Liver (tissue), 9 donors: Measurements from ENCODE around the gene CAV1. TPM values are rescaled to one million over a fixed set of nuclear protein-coding genes. Genes with fewer than 3 reads are reported as not detected.

Experiments
- DNase-seq: peaks from one replicate; pipeline ENCODE4 v3.0.0-alpha.2; 2017; ENCODE audit warnings: low spot score
- H3K27ac ChIP-seq, 2 donors: one replicate each; pipeline ENCODE4 v1.7.0; 2013; ENCODE audit warnings: inconsistent platforms in 2 of 2, low read length in 2 of 2, control low read depth in 1 of 2, low read depth in 1 of 2, mild to moderate bottlenecking in 1 of 2
- H3K27me3 ChIP-seq, 4 donors: one replicate each; pipeline versions ENCODE4 v1.6.1 to v1.7.0; 2013; ENCODE audit warnings: low read length in 3 of 4, inconsistent platforms in 1 of 4, mild to moderate bottlenecking in 1 of 4, moderate library complexity in 1 of 4; ENCODE audit not compliant: control insufficient read depth in 4 of 4, insufficient read depth in 4 of 4
- H3K36me3 ChIP-seq, 4 donors: one replicate each; pipeline versions ENCODE4 v1.6.1 to v1.7.0; 2013; ENCODE audit warnings: low read length in 3 of 4, mild to moderate bottlenecking in 3 of 4, low read depth in 1 of 4, moderate library complexity in 1 of 4; ENCODE audit not compliant: control insufficient read depth in 4 of 4, insufficient read depth in 3 of 4
- H3K4me1 ChIP-seq, 4 donors: one replicate each; pipeline versions ENCODE4 v1.6.1 to v1.7.0; 2013; ENCODE audit warnings: low read length in 3 of 4, mild to moderate bottlenecking in 3 of 4, moderate library complexity in 1 of 4; ENCODE audit not compliant: control insufficient read depth in 4 of 4, insufficient read depth in 4 of 4
- H3K4me3 ChIP-seq, 3 donors: one replicate each; pipeline versions ENCODE4 v1.6.1 to v1.7.0; 2013; ENCODE audit warnings: low read length in 3 of 3, control low read depth in 1 of 3, low read depth in 1 of 3, mild to moderate bottlenecking in 1 of 3
- H3K9ac ChIP-seq, 2 donors: one replicate each; pipeline ENCODE4 v1.7.0; 2013; ENCODE audit warnings: low read length in 2 of 2, mild to moderate bottlenecking in 2 of 2, moderate library complexity in 2 of 2, control low read depth in 1 of 2, low read depth in 1 of 2
- H3K9me3 ChIP-seq, 4 donors: one replicate each; pipeline versions ENCODE4 v1.6.1 to v1.7.0; 2013; ENCODE audit warnings: low read length in 3 of 4; ENCODE audit not compliant: control insufficient read depth in 4 of 4
- EGR1 ChIP-seq, 2 donors: IDR thresholded peaks; 2 replicates each; pipeline ENCODE4 v1.6.1; 2016 to 2018; ENCODE audit warnings: antibody characterized with exemption in 2 of 2, low read depth in 2 of 2
- FOXA1 ChIP-seq: IDR thresholded peaks from 2 replicates; pipeline ENCODE4 v1.6.1; 2016; ENCODE audit warnings: antibody characterized with exemption
- HNF4A ChIP-seq, 2 donors: conservative IDR thresholded peaks; 2 replicates each; pipeline ENCODE4 v1.6.1; 2016; ENCODE audit warnings: antibody characterized with exemption in 2 of 2, mild to moderate bottlenecking in 2 of 2
- HNF4G ChIP-seq: IDR thresholded peaks from 2 replicates; pipeline ENCODE4 v1.6.1; 2016; ENCODE audit warnings: antibody characterized with exemption
- JUND ChIP-seq, 2 donors: IDR thresholded peaks; 2 replicates each; pipeline ENCODE4 v1.6.1; 2016; ENCODE audit warnings: antibody characterized with exemption in 2 of 2
- NR2F2 ChIP-seq: IDR thresholded peaks from 2 replicates; pipeline ENCODE4 v1.6.1; 2016; ENCODE audit warnings: antibody characterized with exemption
- RAD21 ChIP-seq, 2 donors: IDR thresholded peaks; 2 replicates each; pipeline ENCODE4 v1.6.1; 2016; ENCODE audit warnings: antibody characterized with exemption in 2 of 2, mild to moderate bottlenecking in 2 of 2
- RXRA ChIP-seq, 2 donors: IDR thresholded peaks; 2 replicates each; pipeline ENCODE4 v1.6.1; 2017 to 2018; ENCODE audit warnings: antibody characterized with exemption in 2 of 2, mild to moderate bottlenecking in 1 of 2
- SP1 ChIP-seq: IDR thresholded peaks from 2 replicates; pipeline ENCODE4 v1.6.1; 2018; ENCODE audit warnings: antibody characterized with exemption, mild to moderate bottlenecking
- TAF1 ChIP-seq: conservative IDR thresholded peaks from 2 replicates; pipeline ENCODE4 v1.6.1; 2016; ENCODE audit warnings: antibody characterized with exemption, mild to moderate bottlenecking
- YY1 ChIP-seq: IDR thresholded peaks from 2 replicates; pipeline ENCODE4 v1.6.1; 2016; ENCODE audit warnings: antibody characterized with exemption, mild to moderate bottlenecking
- WGBS: extraction: QIAGEN DNeasy Blood & Tissue Kit; methylation state at CpG from one replicate; pipeline ENCODE4 v1.1.7; 2013; 5-methylcytosine and 5-hydroxymethylcytosine counted together
- polyA plus RNA-seq, 2 donors: library from polyadenylated mRNA; stranded (reverse) in 1 of 2; unstranded in 1 of 2; fragments of 200-250 nt in 1 of 2; fragments of >200 nt in 1 of 2; fragmentation: Nextera tagmentation in 1 of 2; extraction: Ambion mirVana in 1 of 2; gene quantifications; one replicate each; pipeline versions ENCODE4 v1.2.1 to v1.2.3, GENCODE V29; 2013 to 2015
- total RNA-seq, 2 donors: library from RNA; depleted of rRNA; stranded (reverse); fragments of >200 nt; gene quantifications; one replicate each; pipeline ENCODE4 v1.2.3, GENCODE V29; 2014
- TF ChIP-seq, protein P1 (sequence below): IDR thresholded peaks from 2 replicates; pipeline ENCODE4 v1.6.1; 2016; ENCODE audit warnings: antibody characterized with exemption
- TF ChIP-seq, protein P2 (sequence below): IDR thresholded peaks from 2 replicates; pipeline ENCODE4 v1.6.1; 2016; ENCODE audit warnings: antibody characterized with exemption
- TF ChIP-seq, protein P3 (sequence below): fragments of 150-350 bp; IDR thresholded peaks from 2 replicates; pipeline ENCODE4 v1.5.1; 2017; ENCODE audit warnings: improper control_type of control experiment, low read depth, low read length; ENCODE audit not compliant: missing input control
- TF ChIP-seq, protein P4 (sequence below): IDR thresholded peaks from 2 replicates; pipeline ENCODE4 v1.6.1; 2016; ENCODE audit warnings: antibody characterized with exemption, mild to moderate bottlenecking
- TF ChIP-seq, protein P5 (sequence below): IDR thresholded peaks from 2 replicates; pipeline ENCODE4 v1.6.1; 2016; ENCODE audit warnings: antibody characterized with exemption
- donor health status: healthy.
- donor health status: healthy.
- donor health status: healthy.
- donor health status: healthy.
- donor health status: healthy.

Gene CAV1
- total and polyA plus RNA-seq, 4 donors, result 9.9 to 13.4 (median 11.6) TPM

DNA sequence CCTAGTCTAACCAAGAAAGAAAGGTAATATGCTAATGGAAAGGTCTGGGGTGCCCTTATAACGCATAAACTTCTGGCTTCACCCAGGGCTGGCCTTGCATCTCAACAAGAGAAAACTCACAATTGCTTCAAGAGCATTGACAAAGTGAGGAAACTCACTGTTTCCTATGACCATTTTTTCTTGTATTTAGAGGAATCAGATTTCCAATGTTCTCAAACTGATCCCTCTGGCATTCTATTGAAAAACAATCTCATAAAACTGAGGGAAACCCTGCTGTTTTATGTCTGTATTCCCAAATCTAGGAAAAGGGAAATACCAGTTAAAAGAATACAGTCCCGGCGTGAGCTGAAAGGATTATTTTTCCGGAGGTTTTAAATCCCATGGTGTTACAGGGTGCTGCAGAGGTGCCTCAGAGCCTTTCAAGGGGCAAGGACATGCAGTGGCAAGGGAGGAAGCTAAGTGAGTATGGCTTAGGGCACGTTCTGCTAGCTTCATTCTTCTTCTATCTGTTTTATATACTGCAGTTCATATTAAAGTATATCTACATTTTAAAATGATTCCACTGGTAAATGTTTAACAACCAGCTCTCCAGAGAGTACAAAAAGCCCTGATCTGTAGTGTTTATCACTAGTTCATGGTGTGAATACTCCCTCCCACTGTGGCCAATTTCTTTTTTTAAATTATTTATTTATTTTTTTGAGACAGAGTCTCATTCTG is 68.7 kb downstream of the CAV1 start:
- DNase-seq, result no peak
- H3K36me3 ChIP-seq, result no peaks in the 10 kb centered on the region
- H3K27me3 ChIP-seq, result no peaks in the 10 kb centered on the region
- no peak overlapping the region for H3K4me3 ChIP-seq
- 74% methylated on average over 5 of the region's 5 CpGs for WGBS
- H3K4me1 ChIP-seq, result peaks cover 0 to 18% (median 12%) of the 10 kb centered on the region in 4 donors
- H3K9me3 ChIP-seq, result no peaks in the 10 kb centered on the region
- TF ChIP-seq NR2F2, result no peak
- TF ChIP-seq YY1, result no peak
- no peak for TF ChIP-seq RAD21 (IDR thresholded peaks at IDR 0.05)
- TF ChIP-seq EGR1 (IDR thresholded peaks at IDR 0.05; ENCODE audit: low read depth in 2 of 2), result no peak
- no peak for TF ChIP-seq HNF4A (conservative IDR thresholded peaks at IDR 0.05)
- TF ChIP-seq FOXA1, result no peak
- TF ChIP-seq TAF1, result no peak
- no peak for TF ChIP-seq RXRA (IDR thresholded peaks at IDR 0.05)
- H3K27ac ChIP-seq, result no peak overlapping the region
- H3K9ac ChIP-seq, result no peak overlapping the region

DNA sequence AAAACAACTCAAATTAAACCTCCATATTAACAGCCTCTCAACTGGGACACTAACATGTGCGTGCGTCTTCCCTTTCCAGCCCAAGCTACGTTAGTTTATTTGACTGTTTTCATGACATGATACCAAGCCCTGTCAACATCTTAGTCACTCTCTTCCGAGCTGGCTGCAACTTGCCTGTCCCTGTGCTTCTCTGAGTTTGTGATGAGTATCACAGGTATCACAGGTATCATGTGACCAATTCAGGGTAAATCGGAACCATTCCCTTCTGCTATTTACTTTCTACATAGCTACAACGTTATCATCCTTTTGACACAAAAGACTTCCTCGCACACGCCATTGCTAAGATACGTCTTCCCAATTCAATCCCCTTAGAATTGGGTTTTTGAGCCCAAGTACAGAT is 70.2 kb downstream of the CAV1 start:
- TF ChIP-seq, protein P1, sequence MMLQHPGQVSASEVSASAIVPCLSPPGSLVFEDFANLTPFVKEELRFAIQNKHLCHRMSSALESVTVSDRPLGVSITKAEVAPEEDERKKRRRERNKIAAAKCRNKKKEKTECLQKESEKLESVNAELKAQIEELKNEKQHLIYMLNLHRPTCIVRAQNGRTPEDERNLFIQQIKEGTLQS, result no peak
- TF ChIP-seq EGR1 (IDR thresholded peaks at IDR 0.05; ENCODE audit: low read depth in 2 of 2), result no peak
- TF ChIP-seq, protein P2, sequence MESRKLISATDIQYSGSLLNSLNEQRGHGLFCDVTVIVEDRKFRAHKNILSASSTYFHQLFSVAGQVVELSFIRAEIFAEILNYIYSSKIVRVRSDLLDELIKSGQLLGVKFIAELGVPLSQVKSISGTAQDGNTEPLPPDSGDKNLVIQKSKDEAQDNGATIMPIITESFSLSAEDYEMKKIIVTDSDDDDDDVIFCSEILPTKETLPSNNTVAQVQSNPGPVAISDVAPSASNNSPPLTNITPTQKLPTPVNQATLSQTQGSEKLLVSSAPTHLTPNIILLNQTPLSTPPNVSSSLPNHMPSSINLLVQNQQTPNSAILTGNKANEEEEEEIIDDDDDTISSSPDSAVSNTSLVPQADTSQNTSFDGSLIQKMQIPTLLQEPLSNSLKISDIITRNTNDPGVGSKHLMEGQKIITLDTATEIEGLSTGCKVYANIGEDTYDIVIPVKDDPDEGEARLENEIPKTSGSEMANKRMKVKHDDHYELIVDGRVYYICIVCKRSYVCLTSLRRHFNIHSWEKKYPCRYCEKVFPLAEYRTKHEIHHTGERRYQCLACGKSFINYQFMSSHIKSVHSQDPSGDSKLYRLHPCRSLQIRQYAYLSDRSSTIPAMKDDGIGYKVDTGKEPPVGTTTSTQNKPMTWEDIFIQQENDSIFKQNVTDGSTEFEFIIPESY, result no peak
- TF ChIP-seq NR2F2, result no peak
- no peaks in the 10 kb centered on the region for H3K36me3 ChIP-seq
- H3K9me3 ChIP-seq, result no peaks in the 10 kb centered on the region
- no peaks in the 10 kb centered on the region for H3K27me3 ChIP-seq
- peaks cover 0 to 19% (median 10%) of the 10 kb centered on the region in 4 donors for H3K4me1 ChIP-seq
- WGBS, result 96% methylated on average over 9 of the region's 9 CpGs
- no peak overlapping the region for H3K4me3 ChIP-seq
- no peak overlapping the region for H3K27ac ChIP-seq
- DNase-seq, result no peak
- H3K9ac ChIP-seq, result no peak overlapping the region

DNA sequence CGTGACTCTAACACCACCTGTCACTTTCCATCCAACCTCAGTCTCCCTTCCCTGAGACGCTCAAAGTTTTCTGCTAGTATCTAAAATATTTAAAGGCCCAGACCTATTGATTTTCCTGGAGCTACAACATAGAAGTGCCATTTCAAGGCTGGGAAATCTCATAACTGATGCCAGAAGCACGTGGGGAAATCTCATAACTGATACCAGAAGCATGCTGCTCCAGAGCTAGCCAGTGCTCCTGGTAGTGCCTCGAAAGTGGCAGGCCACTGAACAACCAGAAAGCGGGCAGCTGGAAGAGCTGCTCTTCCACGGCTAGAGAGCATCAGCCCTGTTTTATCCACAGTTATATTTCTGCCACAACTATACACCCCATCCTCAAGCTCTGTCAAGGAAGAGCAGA is 72.5 kb downstream of the CAV1 start:
- no peak overlapping the region for H3K9ac ChIP-seq
- 76% methylated on average over 6 of the region's 6 CpGs for WGBS
- H3K27ac ChIP-seq, result no peak overlapping the region
- DNase-seq, result no peak
- H3K9me3 ChIP-seq, result no peaks in the 10 kb centered on the region
- H3K36me3 ChIP-seq, result no peaks in the 10 kb centered on the region
- no peak overlapping the region for H3K4me3 ChIP-seq
- H3K27me3 ChIP-seq, result no peaks in the 10 kb centered on the region
- H3K4me1 ChIP-seq, result peaks cover 0 to 9% (median 3%) of the 10 kb centered on the region in 4 donors
- TF ChIP-seq TAF1 (no peak), HNF4A (conservative IDR thresholded peaks at IDR 0.05) (no peak), HNF4G (no peak), RXRA (IDR thresholded peaks at IDR 0.05) (no peak), YY1 (no peak), JUND (IDR thresholded peaks at IDR 0.05) (no peak), NR2F2 (no peak), EGR1 (IDR thresholded peaks at IDR 0.05; ENCODE audit: low read depth in 2 of 2) (no peak), SP1 (no peak), RAD21 (IDR thresholded peaks at IDR 0.05) (no peak)
- TF ChIP-seq, protein P3, sequence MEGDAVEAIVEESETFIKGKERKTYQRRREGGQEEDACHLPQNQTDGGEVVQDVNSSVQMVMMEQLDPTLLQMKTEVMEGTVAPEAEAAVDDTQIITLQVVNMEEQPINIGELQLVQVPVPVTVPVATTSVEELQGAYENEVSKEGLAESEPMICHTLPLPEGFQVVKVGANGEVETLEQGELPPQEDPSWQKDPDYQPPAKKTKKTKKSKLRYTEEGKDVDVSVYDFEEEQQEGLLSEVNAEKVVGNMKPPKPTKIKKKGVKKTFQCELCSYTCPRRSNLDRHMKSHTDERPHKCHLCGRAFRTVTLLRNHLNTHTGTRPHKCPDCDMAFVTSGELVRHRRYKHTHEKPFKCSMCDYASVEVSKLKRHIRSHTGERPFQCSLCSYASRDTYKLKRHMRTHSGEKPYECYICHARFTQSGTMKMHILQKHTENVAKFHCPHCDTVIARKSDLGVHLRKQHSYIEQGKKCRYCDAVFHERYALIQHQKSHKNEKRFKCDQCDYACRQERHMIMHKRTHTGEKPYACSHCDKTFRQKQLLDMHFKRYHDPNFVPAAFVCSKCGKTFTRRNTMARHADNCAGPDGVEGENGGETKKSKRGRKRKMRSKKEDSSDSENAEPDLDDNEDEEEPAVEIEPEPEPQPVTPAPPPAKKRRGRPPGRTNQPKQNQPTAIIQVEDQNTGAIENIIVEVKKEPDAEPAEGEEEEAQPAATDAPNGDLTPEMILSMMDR, result no peak
- TF ChIP-seq, protein P2, result no peak
- TF ChIP-seq, protein P4, sequence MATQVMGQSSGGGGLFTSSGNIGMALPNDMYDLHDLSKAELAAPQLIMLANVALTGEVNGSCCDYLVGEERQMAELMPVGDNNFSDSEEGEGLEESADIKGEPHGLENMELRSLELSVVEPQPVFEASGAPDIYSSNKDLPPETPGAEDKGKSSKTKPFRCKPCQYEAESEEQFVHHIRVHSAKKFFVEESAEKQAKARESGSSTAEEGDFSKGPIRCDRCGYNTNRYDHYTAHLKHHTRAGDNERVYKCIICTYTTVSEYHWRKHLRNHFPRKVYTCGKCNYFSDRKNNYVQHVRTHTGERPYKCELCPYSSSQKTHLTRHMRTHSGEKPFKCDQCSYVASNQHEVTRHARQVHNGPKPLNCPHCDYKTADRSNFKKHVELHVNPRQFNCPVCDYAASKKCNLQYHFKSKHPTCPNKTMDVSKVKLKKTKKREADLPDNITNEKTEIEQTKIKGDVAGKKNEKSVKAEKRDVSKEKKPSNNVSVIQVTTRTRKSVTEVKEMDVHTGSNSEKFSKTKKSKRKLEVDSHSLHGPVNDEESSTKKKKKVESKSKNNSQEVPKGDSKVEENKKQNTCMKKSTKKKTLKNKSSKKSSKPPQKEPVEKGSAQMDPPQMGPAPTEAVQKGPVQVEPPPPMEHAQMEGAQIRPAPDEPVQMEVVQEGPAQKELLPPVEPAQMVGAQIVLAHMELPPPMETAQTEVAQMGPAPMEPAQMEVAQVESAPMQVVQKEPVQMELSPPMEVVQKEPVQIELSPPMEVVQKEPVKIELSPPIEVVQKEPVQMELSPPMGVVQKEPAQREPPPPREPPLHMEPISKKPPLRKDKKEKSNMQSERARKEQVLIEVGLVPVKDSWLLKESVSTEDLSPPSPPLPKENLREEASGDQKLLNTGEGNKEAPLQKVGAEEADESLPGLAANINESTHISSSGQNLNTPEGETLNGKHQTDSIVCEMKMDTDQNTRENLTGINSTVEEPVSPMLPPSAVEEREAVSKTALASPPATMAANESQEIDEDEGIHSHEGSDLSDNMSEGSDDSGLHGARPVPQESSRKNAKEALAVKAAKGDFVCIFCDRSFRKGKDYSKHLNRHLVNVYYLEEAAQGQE, result no peak
- TF ChIP-seq, protein P1, result no peak
- TF ChIP-seq, protein P5, sequence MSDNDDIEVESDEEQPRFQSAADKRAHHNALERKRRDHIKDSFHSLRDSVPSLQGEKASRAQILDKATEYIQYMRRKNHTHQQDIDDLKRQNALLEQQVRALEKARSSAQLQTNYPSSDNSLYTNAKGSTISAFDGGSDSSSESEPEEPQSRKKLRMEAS, result no peak
